NCI-H82 (cell line): ENCODE results near the gene CNP.
A peak's percentile ranks its signal among the peaks of the same experiment; 100 is the strongest.
"Not testable (repeated sequence)": the region's sequence is repeated elsewhere in the genome, so short reads cannot be mapped to it uniquely, and the experiment has no call there.

ENCODE experiments used
- DNase-seq: peaks from one replicate; lab custom pipeline; 2025; lab: John Stamatoyannopoulos, UW

Gene CNP

GRCh38 chr17:42002792-42003301, 36.3 kb downstream of the CNP start:
- no peak for DNase-seq

GRCh38 chr17:42005166-42005565, 38.6 kb downstream of the CNP start:
- peak; percentile 60 for DNase-seq

GRCh38 chr17:42009170-42009569, 42.6 kb downstream of the CNP start:
- DNase-seq, result peak; percentile 47

GRCh38 chr17:42010266-42010680, 43.7 kb downstream of the CNP start:
- not testable (repeated sequence) for DNase-seq

GRCh38 chr17:42010898-42011516, 44.4 kb downstream of the CNP start:
- peak; percentile 38 for DNase-seq

GRCh38 chr17:42012363-42012762, 45.8 kb downstream of the CNP start:
- DNase-seq, result not testable (repeated sequence)

GRCh38 chr17:42013740-42014139, 47.1 kb downstream of the CNP start:
- not testable (repeated sequence) for DNase-seq

GRCh38 chr17:42016411-42016831, 49.8 kb downstream of the CNP start:
- peak; percentile 39 for DNase-seq

- DNase-seq, result peak; percentile 98
Observed at GRCh38 chr17:42016941-42017865, 50.6 kb downstream of the CNP start, which contains the start of gene DNAJC7. TSS of gene DNAJC7 (minus strand) at chr17:42017439. CDS start at chr17:42017416, 23 bp downstream.

- peak; percentile 90 for DNase-seq
Observed at GRCh38 chr17:42017866-42018200, 51.2 kb downstream of the CNP start.

- peak; percentile 70 for DNase-seq
Observed at GRCh38 chr17:42018339-42018738, 51.7 kb downstream of the CNP start.

GRCh38 chr17:42018988-42019387, 52.4 kb downstream of the CNP start:
- no peak for DNase-seq

GRCh38 chr17:42019509-42020404, 53.2 kb downstream of the CNP start, which contains the start of gene NKIRAS2:
TSS of gene NKIRAS2 (plus strand) at chr17:42020090. CDS start at chr17:42021578, 1,488 bp downstream.
- peak; percentile 96 for DNase-seq

GRCh38 chr17:42020845-42021244, 54.2 kb downstream of the CNP start:
- peak; percentile 73 for DNase-seq

- no peak for DNase-seq
Observed at GRCh38 chr17:42023524-42024349, 57.1 kb downstream of the CNP start.

- DNase-seq, result no peak
Observed at GRCh38 chr17:42025191-42025579, 58.6 kb downstream of the CNP start.

GRCh38 chr17:42025936-42026335, 59.3 kb downstream of the CNP start:
- no peak for DNase-seq

- DNase-seq, result peak; percentile 31
Observed at GRCh38 chr17:42026857-42027589, 60.4 kb downstream of the CNP start.
